ENCODE results near the gene RNF212B. TPM values are rescaled to one million over a fixed set of nuclear protein-coding genes. Genes with fewer than 3 reads are reported as not detected.

Gene RNF212B
- total RNA-seq, 1 experiment from 2014 or later = 0.39 TPM

- H3K4me1 ChIP-seq (ENCODE audit: insufficient read depth, low read length) = no peaks in the 10 kb centered on the region; the same call in 1 of the 2 replicates
- peaks cover 3% of the 10 kb centered on the region; the same call in 1 of the 2 replicates for H3K27me3 Mint-ChIP-seq (ENCODE audit: low read depth)
- H3K27ac Mint-ChIP-seq = no peak overlapping the region
- H3K9me3 Mint-ChIP-seq = peaks cover 7 to 13% of the 10 kb centered on the region in 2 experiments
- no peaks in the 10 kb centered on the region for H3K27me3 ChIP-seq (ENCODE audit: insufficient read depth, low read length)
- H3K18ac ChIP-seq (ENCODE audit: insufficient read length, low read depth, low read length) = no peak overlapping the region
- H3K27ac ChIP-seq (ENCODE audit: insufficient read length, low read depth, low read length) = no peak overlapping the region
- H2AFZ ChIP-seq (ENCODE audit: low read length) = no peak overlapping the region
- H2BK15ac ChIP-seq (ENCODE audit: low read depth, low read length) = no peak overlapping the region
- H3K79me1 ChIP-seq (ENCODE audit: insufficient read depth, low read depth, low read length, poor library complexity, severe bottlenecking) = no peaks in the 10 kb centered on the region
- no peak overlapping the region for H3K56ac ChIP-seq (ENCODE audit: insufficient read length, low read depth, low read length)
- no peak overlapping the region for H3K14ac ChIP-seq (ENCODE audit: insufficient read depth, low read length)
- no peak overlapping the region for H4K5ac ChIP-seq (ENCODE audit: insufficient read length, low read depth, low read length)
- no peak overlapping the region for H3T11ph ChIP-seq (ENCODE audit: low read length)
- H2BK20ac ChIP-seq (ENCODE audit: low read depth, low read length, poor library complexity, severe bottlenecking) = no peak overlapping the region
- H3K4me3 Mint-ChIP-seq = no peak overlapping the region
- DNase-seq = no peak
- TF ChIP-seq CTCF (conservative IDR thresholded peaks at IDR 0.05) = no peak
- WGBS (ENCODE audit: extremely low coverage, insufficient read length, low lambda C conversion rate) = no CpG with 5 or more reads among the region's 1 CpG
- H3K4me1 Mint-ChIP-seq = peaks cover 12 to 21% of the 10 kb centered on the region in 2 experiments
- H3K4me2 ChIP-seq (ENCODE audit: insufficient read depth, insufficient read length, low read length) = no peak overlapping the region
- H3K79me2 ChIP-seq (ENCODE audit: insufficient read depth, low read length) = no peaks in the 10 kb centered on the region
- H3K23ac ChIP-seq (ENCODE audit: insufficient read length, low read depth, low read length) = no peak overlapping the region
- H2BK120ac ChIP-seq (ENCODE audit: low read depth, low read length, poor library complexity, severe bottlenecking) = no peak overlapping the region
- no peaks in the 10 kb centered on the region for H3K23me2 ChIP-seq (ENCODE audit: insufficient read length, low read depth, low read length, poor library complexity, severe bottlenecking)
- no peak overlapping the region for H2BK5ac ChIP-seq (ENCODE audit: insufficient read length, low read length)
- H3K9me3 ChIP-seq (ENCODE audit: control insufficient read depth, low read depth, low read length) = no peaks in the 10 kb centered on the region
- no peak overlapping the region for H2BK12ac ChIP-seq (ENCODE audit: insufficient read length, low read depth, low read length)
- H3K9ac ChIP-seq (ENCODE audit: extremely low read depth, insufficient read length, low read length) = no peak overlapping the region
- no peak overlapping the region for H2AK5ac ChIP-seq (ENCODE audit: insufficient read length, low read length)
- no peak overlapping the region for H4K8ac ChIP-seq (replicated peaks; ENCODE audit: insufficient read length, low read depth, low read length)
- no peak overlapping the region for H3K4ac ChIP-seq (ENCODE audit: low read depth, low read length)
- peaks cover 8 to 13% (median 9%) of the 10 kb centered on the region in 3 experiments; a peak in 6 of 7 replicates for H3K36me3 Mint-ChIP-seq (ENCODE audit: insufficient read depth in 1 of 3, low read depth in 3 of 3)
- H4K20me1 ChIP-seq (ENCODE audit: control insufficient read depth, insufficient read depth, insufficient read length) = no peaks in the 10 kb centered on the region
- no peak overlapping the region for H4K91ac ChIP-seq (ENCODE audit: insufficient read length, low read depth, low read length)
These were observed 22.3 kb upstream of the RNF212B start for GRCh38 chr14:23215421-23215820.
